Caco-2 (cell line): ENCODE results near the gene MLPH. TPM values are rescaled to one million over a fixed set of nuclear protein-coding genes. Genes with fewer than 3 reads are reported as not detected.

Experiments
- BruUV-seq: library from RNA; stranded (reverse); fragments of 400-500 nt; replicated peaks from 2 replicates; lab custom pipeline; 2021; lab: Mats Ljungman, UMichigan
- CTCF ChIA-PET: fragments of 300-600 bp; sonication (Branson Sonifier 250); formaldehyde crosslinking; loops from one replicate; lab custom pipeline; 2022; ENCODE audit warnings: antibody characterized with exemption; lab: Charles Lee
- POLR2A ChIA-PET: fragments of 300-600 bp; sonication (Branson Sonifier 250); formaldehyde crosslinking; loops from one replicate; lab custom pipeline; 2022; ENCODE audit warnings: antibody characterized with exemption; lab: Charles Lee
- DNase-seq, 2 experiments: peaks; one replicate each; pipeline versions ENCODE4 v3.0.0 to v3.0.0-alpha.2; 2020 to 2022
- H3K27me3 ChIP-seq: replicated peaks from 2 replicates; pipeline ENCODE4 v1.6.0; 2011; ENCODE audit warnings: low read length; ENCODE audit not compliant: control insufficient read depth, insufficient read depth
- H3K36me3 ChIP-seq: 2 replicates; pipeline ENCODE4 v1.5.1; 2011; ENCODE audit warnings: low read length; ENCODE audit not compliant: control insufficient read depth, insufficient read depth
- H3K4me1 ChIP-seq: fragments of 250-450 bp; sonication (Bioruptor Pico); 2 replicates; pipeline ENCODE4 v1.5.1; 2020; ENCODE audit warnings: mild to moderate bottlenecking
- H3K4me3 ChIP-seq: 2 replicates; pipeline ENCODE4 v1.5.1; 2011; ENCODE audit warnings: low read depth, mild to moderate bottlenecking, control low read depth, low read length
- H3K9me3 ChIP-seq: fragments of 250-450 bp; sonication (Bioruptor Pico); 2 replicates; pipeline ENCODE4 v1.5.1; 2020; ENCODE audit warnings: mild to moderate bottlenecking, moderate library complexity
- H3K27ac Mint-ChIP-seq: one replicate; pipeline ENCODE4 v1.8.0; 2022; ENCODE audit warnings: mixed read lengths; ENCODE audit not compliant: unreplicated experiment
- H3K27me3 Mint-ChIP-seq: one replicate; pipeline ENCODE4 v1.8.0; 2022; ENCODE audit warnings: mixed read lengths; ENCODE audit not compliant: insufficient read depth, unreplicated experiment
- H3K36me3 Mint-ChIP-seq: one replicate; pipeline ENCODE4 v1.8.0; 2022; ENCODE audit warnings: mild to moderate bottlenecking, mixed read lengths; ENCODE audit not compliant: insufficient read depth, unreplicated experiment
- H3K4me1 Mint-ChIP-seq: one replicate; pipeline ENCODE4 v1.8.0; 2022; ENCODE audit warnings: low read depth, mixed read lengths; ENCODE audit not compliant: unreplicated experiment
- H3K4me3 Mint-ChIP-seq: one replicate; pipeline ENCODE4 v1.8.0; 2022; ENCODE audit warnings: mild to moderate bottlenecking, moderate library complexity, mixed read lengths; ENCODE audit not compliant: unreplicated experiment
- H3K9me3 Mint-ChIP-seq: one replicate; pipeline ENCODE4 v1.8.0; 2022; ENCODE audit warnings: mixed read lengths; ENCODE audit not compliant: unreplicated experiment
- CTCF ChIP-seq, 2 experiments: fragments of 200-600 bp in 1 of 2; IDR thresholded peaks; 1 replicate in 1 of 2; 2 replicates in 1 of 2; pipeline versions ENCODE4 v1.5.1 to v1.8.0; 2011 to 2022; ENCODE audit warnings: antibody characterized with exemption in 1 of 2, control low read depth in 1 of 2, inconsistent platforms in 1 of 2, low read depth in 1 of 2, low read length in 1 of 2, mild to moderate bottlenecking in 1 of 2, moderate library complexity in 1 of 2; ENCODE audit not compliant: insufficient read depth in 1 of 2, severe bottlenecking in 1 of 2, unreplicated experiment in 1 of 2
- intact Hi-C: fragments of 100-400 bp; cut with micrococcal nuclease; formaldehyde crosslinking; loops from one replicate; pipeline ENCODE4 v1.10.0; 2022; ENCODE audit not compliant: unreplicated experiment
- total RNA-seq: library from RNA; stranded (reverse); gene quantifications from 2 replicates; pipeline ENCODE4 v1.2.3, GENCODE V29; 2022

MLPH gene
- total RNA-seq, 1 experiment from 2014 or later: not detected

- Histone ChIP-seq H3K36me3 (no peaks in the 10 kb centered on the region), H3K27me3 (no peaks in the 10 kb centered on the region), H3K4me3 (no peak overlapping the region), H3K4me1 (no peaks in the 10 kb centered on the region), H3K9me3 (no peaks in the 10 kb centered on the region)
- ChIA-PET POLR2A (no interaction called here), CTCF (no interaction called here)
- H3K4me3 Mint-ChIP-seq: no peak overlapping the region
- TF ChIP-seq CTCF (IDR thresholded peaks at IDR 0.05; ENCODE audit: insufficient read depth in 1 of 2, low read depth in 1 of 2, low read length in 1 of 2, severe bottlenecking in 1 of 2, unreplicated experiment in 1 of 2): no peak
- DNase-seq: no peak
- BruUV-seq: no TSS peak
- no peaks in the 10 kb centered on the region for H3K4me1 Mint-ChIP-seq
- no peak overlapping the region for H3K27ac Mint-ChIP-seq
- H3K9me3 Mint-ChIP-seq: no peaks in the 10 kb centered on the region
- peaks cover 7% of the 10 kb centered on the region for H3K27me3 Mint-ChIP-seq
- H3K36me3 Mint-ChIP-seq: peaks cover 6% of the 10 kb centered on the region
- intact Hi-C loops: no loop called here
These were observed 38.9 kb upstream of the MLPH start for GRCh38 chr2:237448171-237448570.

- DNase-seq: no peak
- peaks cover 6% of the 10 kb centered on the region for H3K36me3 Mint-ChIP-seq
- TF ChIP-seq CTCF (IDR thresholded peaks at IDR 0.05; ENCODE audit: insufficient read depth in 1 of 2, low read depth in 1 of 2, low read length in 1 of 2, severe bottlenecking in 1 of 2, unreplicated experiment in 1 of 2): no peak
- H3K9me3 ChIP-seq: no peaks in the 10 kb centered on the region
- H3K36me3 ChIP-seq: no peaks in the 10 kb centered on the region
- peaks cover 11% of the 10 kb centered on the region for H3K27me3 Mint-ChIP-seq
- ChIA-PET POLR2A (no interaction called here), CTCF (no interaction called here)
- H3K4me1 ChIP-seq: no peaks in the 10 kb centered on the region
- H3K4me3 Mint-ChIP-seq: no peak overlapping the region
- H3K9me3 Mint-ChIP-seq: no peaks in the 10 kb centered on the region
- intact Hi-C loops: no loop called here
- no peaks in the 10 kb centered on the region for H3K27me3 ChIP-seq
- BruUV-seq: no TSS peak
- H3K4me3 ChIP-seq: no peak overlapping the region
- no peaks in the 10 kb centered on the region for H3K4me1 Mint-ChIP-seq
- H3K27ac Mint-ChIP-seq: no peak overlapping the region
These were observed 38.4 kb upstream of the MLPH start for GRCh38 chr2:237448626-237449025.

- no TSS peak for BruUV-seq
- H3K4me1 ChIP-seq: no peaks in the 10 kb centered on the region
- no peaks in the 10 kb centered on the region for H3K9me3 Mint-ChIP-seq
- DNase-seq: no peak
- TF ChIP-seq CTCF (IDR thresholded peaks at IDR 0.05; ENCODE audit: insufficient read depth in 1 of 2, low read depth in 1 of 2, low read length in 1 of 2, severe bottlenecking in 1 of 2, unreplicated experiment in 1 of 2): no peak
- no peak overlapping the region for H3K4me3 ChIP-seq
- H3K4me1 Mint-ChIP-seq: no peaks in the 10 kb centered on the region
- ChIA-PET POLR2A (no interaction called here), CTCF (no interaction called here)
- no peaks in the 10 kb centered on the region for H3K9me3 ChIP-seq
- no peak overlapping the region for H3K4me3 Mint-ChIP-seq
- intact Hi-C loops: no loop called here
- H3K36me3 Mint-ChIP-seq: peaks cover 6% of the 10 kb centered on the region
- no peaks in the 10 kb centered on the region for H3K36me3 ChIP-seq
- H3K27me3 ChIP-seq: no peaks in the 10 kb centered on the region
- peaks cover 8% of the 10 kb centered on the region for H3K27me3 Mint-ChIP-seq
- no peak overlapping the region for H3K27ac Mint-ChIP-seq
These were observed 37.7 kb upstream of the MLPH start for GRCh38 chr2:237449193-237449881.
